WTC11 (cell line): ENCODE measurements around the gene CEACAM16.

ENCODE experiments used
- FOXJ3 ChIP-seq: sonication (generic); formaldehyde crosslinking; IDR thresholded peaks from 2 replicates; pipeline ENCODE4 v1.9.0; 2021; ENCODE audit warnings: missing genetic modification reagents, mild to moderate bottlenecking, borderline replicate concordance
- GRHL2 ChIP-seq: fragments of 250-450 bp; sonication (Bioruptor Pico); IDR thresholded peaks from 2 replicates; pipeline ENCODE4 v1.8.0; 2022; ENCODE audit warnings: mild to moderate bottlenecking, moderate library complexity; ENCODE audit not compliant: insufficient replicate concordance, severe bottlenecking
- JUN ChIP-seq: sonication (generic); formaldehyde crosslinking; IDR thresholded peaks from 2 replicates; pipeline ENCODE4 v1.8.0; 2023; ENCODE audit warnings: mild to moderate bottlenecking, missing genetic modification reagents
- NR2C2 ChIP-seq: sonication (generic); formaldehyde crosslinking; IDR thresholded peaks from 2 replicates; pipeline ENCODE4 v1.8.0; 2022; ENCODE audit warnings: mild to moderate bottlenecking, missing genetic modification reagents
- NR3C1 ChIP-seq: sonication (generic); formaldehyde crosslinking; conservative IDR thresholded peaks from 2 replicates; pipeline ENCODE4 v1.8.1; 2023; ENCODE audit warnings: low read depth, mild to moderate bottlenecking, missing genetic modification reagents
- TEAD4 ChIP-seq: sonication (generic); formaldehyde crosslinking; IDR thresholded peaks from 2 replicates; pipeline ENCODE4 v1.8.0; 2022; ENCODE audit warnings: mild to moderate bottlenecking, missing genetic modification reagents
- TF ChIP-seq, protein P1 (sequence below): fragments of 200-600 bp; IDR thresholded peaks from 2 replicates; pipeline ENCODE4 v1.8.0; 2022; ENCODE audit warnings: antibody characterized with exemption
- TF ChIP-seq, protein P2 (sequence below): sonication (generic); formaldehyde crosslinking; IDR thresholded peaks from 2 replicates; pipeline ENCODE4 v1.8.1; 2023; ENCODE audit warnings: mild to moderate bottlenecking, missing genetic modification reagents
- TF ChIP-seq, protein P3 (sequence below): sonication (generic); formaldehyde crosslinking; IDR thresholded peaks from 2 replicates; pipeline ENCODE4 v1.8.1; 2023; ENCODE audit warnings: mild to moderate bottlenecking, missing genetic modification reagents, moderate library complexity
- TF ChIP-seq, protein P4 (sequence below): sonication (generic); formaldehyde crosslinking; conservative IDR thresholded peaks from 2 replicates; pipeline ENCODE4 v1.8.1; 2023; ENCODE audit warnings: mild to moderate bottlenecking, low read depth, missing genetic modification reagents, moderate library complexity
- TF ChIP-seq, protein P5 (sequence below): sonication (generic); formaldehyde crosslinking; IDR thresholded peaks from 2 replicates; pipeline ENCODE4 v1.8.0; 2022; ENCODE audit warnings: mild to moderate bottlenecking, missing genetic modification reagents

DNA sequence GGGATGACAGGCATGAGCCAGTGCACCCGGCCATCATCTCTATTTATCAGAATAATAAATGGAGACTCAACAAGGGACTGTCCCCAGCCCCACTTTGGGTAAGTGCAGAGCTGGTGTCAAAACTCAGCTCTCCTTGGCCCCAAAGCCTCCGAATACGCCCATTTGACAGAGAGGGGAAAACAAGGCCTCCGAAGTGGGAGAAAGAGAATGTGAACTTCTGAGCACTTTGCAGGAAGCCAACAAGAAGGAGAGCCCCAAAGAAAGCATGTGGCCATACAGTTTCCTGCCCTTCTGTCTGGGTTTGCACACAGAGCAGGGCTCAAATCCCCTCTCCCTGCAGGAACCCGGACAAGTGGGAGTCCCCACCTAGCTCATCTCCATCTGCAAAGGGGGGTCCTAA is 1.6 kb downstream of the CEACAM16 start:
- TF ChIP-seq FOXJ3 (no peak), NR3C1 (CRISPR knock-in tag) (no peak), TEAD4 (CRISPR knock-in tag) (no peak), JUN (CRISPR knock-in tag) (no peak), GRHL2 (no peak), NR2C2 (CRISPR knock-in tag) (no peak)
- TF ChIP-seq, protein P1, sequence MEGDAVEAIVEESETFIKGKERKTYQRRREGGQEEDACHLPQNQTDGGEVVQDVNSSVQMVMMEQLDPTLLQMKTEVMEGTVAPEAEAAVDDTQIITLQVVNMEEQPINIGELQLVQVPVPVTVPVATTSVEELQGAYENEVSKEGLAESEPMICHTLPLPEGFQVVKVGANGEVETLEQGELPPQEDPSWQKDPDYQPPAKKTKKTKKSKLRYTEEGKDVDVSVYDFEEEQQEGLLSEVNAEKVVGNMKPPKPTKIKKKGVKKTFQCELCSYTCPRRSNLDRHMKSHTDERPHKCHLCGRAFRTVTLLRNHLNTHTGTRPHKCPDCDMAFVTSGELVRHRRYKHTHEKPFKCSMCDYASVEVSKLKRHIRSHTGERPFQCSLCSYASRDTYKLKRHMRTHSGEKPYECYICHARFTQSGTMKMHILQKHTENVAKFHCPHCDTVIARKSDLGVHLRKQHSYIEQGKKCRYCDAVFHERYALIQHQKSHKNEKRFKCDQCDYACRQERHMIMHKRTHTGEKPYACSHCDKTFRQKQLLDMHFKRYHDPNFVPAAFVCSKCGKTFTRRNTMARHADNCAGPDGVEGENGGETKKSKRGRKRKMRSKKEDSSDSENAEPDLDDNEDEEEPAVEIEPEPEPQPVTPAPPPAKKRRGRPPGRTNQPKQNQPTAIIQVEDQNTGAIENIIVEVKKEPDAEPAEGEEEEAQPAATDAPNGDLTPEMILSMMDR = no peak
- TF ChIP-seq, protein P2, sequence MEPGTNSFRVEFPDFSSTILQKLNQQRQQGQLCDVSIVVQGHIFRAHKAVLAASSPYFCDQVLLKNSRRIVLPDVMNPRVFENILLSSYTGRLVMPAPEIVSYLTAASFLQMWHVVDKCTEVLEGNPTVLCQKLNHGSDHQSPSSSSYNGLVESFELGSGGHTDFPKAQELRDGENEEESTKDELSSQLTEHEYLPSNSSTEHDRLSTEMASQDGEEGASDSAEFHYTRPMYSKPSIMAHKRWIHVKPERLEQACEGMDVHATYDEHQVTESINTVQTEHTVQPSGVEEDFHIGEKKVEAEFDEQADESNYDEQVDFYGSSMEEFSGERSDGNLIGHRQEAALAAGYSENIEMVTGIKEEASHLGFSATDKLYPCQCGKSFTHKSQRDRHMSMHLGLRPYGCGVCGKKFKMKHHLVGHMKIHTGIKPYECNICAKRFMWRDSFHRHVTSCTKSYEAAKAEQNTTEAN = no peak
- TF ChIP-seq, protein P3, sequence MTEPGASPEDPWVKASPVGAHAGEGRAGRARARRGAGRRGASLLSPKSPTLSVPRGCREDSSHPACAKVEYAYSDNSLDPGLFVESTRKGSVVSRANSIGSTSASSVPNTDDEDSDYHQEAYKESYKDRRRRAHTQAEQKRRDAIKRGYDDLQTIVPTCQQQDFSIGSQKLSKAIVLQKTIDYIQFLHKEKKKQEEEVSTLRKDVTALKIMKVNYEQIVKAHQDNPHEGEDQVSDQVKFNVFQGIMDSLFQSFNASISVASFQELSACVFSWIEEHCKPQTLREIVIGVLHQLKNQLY (CRISPR knock-in tag) = no peak
- TF ChIP-seq, protein P4, sequence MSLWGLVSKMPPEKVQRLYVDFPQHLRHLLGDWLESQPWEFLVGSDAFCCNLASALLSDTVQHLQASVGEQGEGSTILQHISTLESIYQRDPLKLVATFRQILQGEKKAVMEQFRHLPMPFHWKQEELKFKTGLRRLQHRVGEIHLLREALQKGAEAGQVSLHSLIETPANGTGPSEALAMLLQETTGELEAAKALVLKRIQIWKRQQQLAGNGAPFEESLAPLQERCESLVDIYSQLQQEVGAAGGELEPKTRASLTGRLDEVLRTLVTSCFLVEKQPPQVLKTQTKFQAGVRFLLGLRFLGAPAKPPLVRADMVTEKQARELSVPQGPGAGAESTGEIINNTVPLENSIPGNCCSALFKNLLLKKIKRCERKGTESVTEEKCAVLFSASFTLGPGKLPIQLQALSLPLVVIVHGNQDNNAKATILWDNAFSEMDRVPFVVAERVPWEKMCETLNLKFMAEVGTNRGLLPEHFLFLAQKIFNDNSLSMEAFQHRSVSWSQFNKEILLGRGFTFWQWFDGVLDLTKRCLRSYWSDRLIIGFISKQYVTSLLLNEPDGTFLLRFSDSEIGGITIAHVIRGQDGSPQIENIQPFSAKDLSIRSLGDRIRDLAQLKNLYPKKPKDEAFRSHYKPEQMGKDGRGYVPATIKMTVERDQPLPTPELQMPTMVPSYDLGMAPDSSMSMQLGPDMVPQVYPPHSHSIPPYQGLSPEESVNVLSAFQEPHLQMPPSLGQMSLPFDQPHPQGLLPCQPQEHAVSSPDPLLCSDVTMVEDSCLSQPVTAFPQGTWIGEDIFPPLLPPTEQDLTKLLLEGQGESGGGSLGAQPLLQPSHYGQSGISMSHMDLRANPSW = no peak
- TF ChIP-seq, protein P5, sequence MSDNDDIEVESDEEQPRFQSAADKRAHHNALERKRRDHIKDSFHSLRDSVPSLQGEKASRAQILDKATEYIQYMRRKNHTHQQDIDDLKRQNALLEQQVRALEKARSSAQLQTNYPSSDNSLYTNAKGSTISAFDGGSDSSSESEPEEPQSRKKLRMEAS (CRISPR knock-in tag) = no peak
